ENCODE results near the gene AFF1.
"Not testable (repeated sequence)": the region's sequence is repeated elsewhere in the genome, so short reads cannot be mapped to it uniquely, and the experiment has no call there.

Gene AFF1

DNA sequence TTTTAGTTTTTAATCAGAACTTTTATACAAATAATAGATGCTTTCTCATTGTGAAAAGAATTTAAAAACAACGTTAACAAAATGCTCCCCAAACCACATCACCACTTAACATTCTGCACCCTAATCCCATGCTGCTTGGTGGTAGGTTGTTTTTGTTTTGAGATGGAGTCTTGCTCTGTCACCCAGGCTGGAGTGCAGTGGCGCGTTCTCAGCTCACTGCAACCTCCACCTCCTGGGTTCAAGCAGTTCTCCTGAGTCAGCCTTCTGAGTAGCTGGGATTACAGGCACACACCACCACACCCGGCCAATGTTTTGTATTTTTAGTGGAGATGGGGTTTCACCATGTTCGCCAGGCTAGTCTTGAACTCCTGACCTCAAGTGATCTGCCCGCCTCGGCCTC is 102.4 kb downstream of the AFF1 start:
- DNase-seq (ENCODE audit: low read depth), result not testable (repeated sequence)

DNA sequence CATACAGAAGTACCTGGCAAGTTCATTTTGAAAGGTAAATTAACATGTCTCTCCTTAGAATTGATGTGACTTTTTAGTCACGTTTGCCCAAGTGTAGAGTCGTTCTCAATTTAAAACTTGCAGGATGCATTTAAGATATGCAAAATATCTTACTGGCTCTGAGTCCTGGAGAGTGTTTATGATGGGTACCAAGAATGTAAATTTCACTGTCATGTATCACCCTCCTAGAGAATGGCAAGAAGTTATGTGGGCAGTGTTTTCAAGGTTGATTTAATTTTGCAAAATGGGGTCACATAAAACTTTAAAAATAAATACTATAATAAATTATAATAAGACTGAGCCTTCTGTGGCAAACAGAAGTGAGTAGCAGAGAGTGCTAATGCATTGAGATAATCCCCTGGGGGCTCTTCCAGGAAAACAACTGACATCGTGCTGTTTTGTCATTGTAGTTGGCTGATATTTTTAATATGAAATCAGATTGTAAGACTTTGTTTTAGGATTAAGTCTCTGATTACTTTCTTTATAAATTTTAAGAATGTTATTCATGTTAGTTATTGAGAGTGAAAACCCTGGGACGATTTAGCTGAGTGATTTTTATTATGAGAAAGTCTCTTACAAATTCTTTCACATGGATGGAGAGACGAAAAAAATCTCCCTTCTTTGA is 103.0 kb downstream of the AFF1 start:
- no peak for DNase-seq (ENCODE audit: low read depth)

DNA sequence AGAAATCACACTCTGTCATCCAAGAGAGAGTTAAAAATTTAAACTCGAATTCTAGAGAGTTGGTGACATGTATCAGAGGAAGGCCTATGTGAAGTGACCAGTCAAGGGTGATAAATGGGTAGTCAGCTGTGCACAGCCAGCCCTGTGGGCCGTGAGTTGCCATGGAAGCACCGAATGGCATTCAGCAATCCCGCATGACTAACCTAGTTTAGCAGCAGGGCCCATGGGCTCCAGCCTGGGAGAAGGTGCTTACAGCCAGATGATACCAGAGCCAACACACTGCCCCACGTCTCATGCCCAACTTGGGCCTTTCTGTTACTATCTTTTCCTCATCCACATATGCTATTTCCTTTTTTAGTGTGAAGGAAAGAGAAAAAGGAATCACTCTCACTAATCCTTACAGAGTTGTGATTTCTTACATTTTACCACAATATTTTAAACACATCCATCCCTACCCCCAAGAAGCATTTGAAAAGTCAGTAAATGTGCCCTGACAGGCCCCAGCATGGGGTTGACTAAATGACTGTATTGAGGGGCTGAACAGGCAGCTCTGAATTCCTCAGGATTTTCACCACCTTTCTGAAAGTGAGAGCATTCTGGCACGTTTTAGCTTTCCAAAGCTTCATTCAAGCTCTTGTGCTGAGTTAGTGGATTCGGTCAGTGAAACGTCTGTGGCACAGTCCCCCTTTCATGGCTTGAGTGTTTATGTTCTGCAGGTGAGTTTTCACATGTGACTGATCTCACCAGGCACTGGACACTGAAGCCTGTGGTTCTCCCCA is 104.2 kb downstream of the AFF1 start:
- DNase-seq (ENCODE audit: low read depth), result no peak

DNA sequence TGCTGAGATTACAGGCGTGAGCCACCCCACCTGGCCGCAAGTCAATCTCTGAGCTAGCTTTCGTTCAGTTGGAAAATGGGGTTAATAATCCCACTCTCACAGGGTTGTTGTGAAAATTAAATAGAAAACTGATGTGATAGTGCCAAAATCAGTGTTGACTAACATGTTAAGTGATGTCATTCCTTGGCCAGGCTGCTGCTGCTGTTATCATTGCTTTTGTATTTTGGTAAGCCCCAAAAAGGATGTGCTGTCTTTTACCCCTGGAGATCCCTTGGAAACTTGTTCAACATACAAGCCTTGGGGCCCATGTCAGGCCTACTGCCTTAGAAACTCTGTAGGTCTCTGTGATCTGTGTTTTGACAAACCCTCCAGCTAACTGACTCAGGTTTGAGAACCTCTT is 106.3 kb downstream of the AFF1 start:
- DNase-seq (ENCODE audit: low read depth), result no peak

DNA sequence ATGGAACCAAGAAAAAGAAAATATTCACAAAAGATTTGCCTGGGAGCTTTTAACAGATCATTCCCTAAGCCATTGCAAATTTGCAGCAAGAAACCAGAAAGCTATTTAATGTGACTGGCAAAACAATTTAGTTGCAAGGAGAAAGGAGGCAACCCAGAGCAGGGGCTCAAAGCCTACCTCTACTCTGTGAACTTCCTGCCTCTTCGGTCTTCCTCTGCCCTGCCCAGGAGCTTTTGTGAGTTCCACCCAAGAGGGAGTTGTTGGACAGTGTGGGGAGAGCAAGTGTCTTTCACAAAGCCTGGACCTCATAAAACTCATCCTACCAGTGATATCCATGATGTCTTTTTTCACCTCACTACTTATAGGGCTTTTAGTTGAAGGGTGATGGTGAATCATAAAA is 107.4 kb downstream of the AFF1 start:
- no peak for DNase-seq (ENCODE audit: low read depth)

DNA sequence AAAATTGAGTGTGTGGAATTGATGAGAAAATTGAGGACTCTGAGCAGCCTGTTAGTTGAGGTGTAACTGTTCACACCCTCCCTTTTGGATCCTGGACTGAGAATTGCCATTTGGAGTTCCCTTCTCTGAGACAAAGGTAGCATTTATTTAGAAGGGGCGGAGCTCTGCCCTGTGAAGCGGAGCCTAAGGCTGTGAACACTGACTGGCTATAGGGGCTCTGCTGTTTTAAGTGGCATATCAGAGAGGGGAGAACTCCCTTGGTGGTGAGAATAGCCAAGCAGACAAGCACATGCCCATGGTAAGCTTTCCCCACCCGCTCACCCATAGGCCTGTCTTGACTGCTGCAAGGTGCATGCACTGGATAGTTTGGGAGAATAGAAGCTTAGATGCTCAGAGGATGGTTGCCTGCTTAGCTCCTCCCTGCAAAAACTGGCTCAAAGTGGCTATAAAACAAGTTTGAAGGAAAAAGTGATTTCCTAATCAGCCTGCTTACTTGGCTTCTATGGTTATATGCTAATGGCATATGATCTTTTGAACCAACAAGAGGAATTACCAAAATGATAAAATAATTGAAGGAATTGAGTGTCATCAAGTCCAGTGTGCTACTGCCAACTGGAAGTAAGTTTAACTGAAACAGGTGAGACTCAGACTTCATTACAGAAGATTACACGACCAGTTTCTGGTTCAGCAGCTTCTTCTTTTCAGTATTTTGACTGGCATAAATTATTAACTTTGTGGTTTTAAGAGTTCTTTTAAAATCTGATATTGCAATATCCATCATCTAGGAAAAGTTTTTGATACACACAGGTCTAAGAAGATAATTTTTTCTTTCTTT is 108.4 kb downstream of the AFF1 start:
- no peak for DNase-seq (ENCODE audit: low read depth)

DNA sequence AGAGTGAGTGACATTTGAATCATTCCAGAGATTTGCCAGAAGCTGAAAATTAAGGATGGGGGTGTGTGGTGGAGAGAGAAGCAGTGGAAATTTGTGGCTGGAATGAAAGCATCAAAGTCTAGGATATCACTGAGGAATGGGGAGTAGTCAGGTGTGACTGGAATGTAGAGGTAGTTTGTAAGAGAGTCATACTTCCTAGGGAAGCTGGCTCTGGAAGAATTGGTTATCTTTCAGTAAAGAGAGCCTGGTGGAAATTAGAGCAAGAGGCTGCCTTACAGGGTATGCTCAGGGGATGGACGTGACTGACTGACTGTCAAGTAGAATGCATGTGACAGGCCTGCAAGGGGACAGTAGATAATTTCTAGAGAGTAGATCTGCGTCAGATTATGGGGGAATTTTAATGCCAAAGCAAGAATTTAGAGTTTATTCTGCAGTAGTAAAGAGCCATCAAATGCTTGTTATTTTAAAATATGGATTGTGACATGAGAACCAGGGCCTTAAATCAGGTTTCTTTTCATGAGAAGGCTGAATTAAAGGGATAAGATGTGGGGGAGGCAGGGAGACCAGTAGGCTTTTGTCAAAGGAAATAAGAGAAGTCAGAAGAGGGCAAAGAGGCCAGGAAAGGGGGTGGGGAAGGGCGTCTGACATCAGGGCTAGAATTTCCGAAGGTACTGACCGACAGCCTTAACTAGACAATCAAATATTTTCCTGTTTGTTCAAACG is 109.9 kb downstream of the AFF1 start:
- DNase-seq (ENCODE audit: low read depth), result no peak

DNA sequence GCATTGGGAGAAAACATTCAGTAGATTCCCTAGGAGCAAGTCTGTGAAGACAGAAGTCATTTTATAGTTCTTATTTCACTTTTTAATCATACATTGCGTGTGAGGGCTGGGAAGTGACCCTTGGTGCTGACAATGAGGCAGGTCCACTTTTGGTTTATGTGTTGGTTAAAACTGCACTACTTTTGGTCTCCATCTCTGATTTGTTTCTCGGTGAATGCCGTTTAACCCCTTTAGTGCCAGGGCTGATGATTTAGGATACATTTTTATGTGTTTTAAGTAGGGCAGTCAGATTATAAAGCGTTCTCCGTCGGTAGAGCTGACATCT is 110.4 kb downstream of the AFF1 start:
- no peak for DNase-seq (ENCODE audit: low read depth)

DNA sequence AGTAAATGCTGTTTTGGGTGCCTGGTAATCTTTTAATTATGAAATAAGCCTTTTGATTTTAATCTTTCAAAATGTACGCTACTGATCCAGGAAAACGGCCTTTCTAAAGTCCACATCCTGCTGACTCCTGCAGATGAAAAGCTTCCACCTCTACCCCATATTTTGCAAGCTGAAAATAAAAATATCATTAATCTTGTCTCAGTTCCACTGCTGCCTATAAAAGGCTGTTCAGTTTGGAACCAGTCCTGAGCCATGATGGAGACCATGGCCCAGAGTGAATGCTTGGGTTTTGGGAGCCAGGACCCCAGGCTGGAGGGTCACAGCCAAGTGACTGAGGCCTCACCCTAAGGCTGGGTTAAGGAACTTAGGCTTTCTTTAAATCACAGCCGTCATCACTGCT is 110.8 kb downstream of the AFF1 start:
- no peak for DNase-seq (ENCODE audit: low read depth)

DNA sequence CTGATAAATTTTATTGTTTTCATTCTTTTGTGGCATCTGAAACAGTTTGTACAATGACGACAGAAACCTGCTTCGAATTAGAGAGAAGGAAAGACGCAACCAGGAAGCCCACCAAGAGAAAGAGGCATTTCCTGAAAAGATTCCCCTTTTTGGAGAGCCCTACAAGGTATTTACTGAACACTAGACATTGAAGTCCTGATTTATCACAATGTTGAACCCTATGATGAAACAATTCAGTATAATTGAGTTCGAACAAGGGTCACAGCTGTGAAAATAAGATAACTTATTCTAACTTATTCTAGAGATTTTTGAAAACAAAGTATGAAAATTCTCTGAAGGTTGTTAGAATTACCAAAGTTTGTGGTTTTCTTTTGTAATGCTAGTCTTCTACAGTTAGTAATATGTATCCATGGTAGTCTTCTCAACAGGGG is 111.3 kb downstream of the AFF1 start:
- no peak for DNase-seq (ENCODE audit: low read depth)

DNA sequence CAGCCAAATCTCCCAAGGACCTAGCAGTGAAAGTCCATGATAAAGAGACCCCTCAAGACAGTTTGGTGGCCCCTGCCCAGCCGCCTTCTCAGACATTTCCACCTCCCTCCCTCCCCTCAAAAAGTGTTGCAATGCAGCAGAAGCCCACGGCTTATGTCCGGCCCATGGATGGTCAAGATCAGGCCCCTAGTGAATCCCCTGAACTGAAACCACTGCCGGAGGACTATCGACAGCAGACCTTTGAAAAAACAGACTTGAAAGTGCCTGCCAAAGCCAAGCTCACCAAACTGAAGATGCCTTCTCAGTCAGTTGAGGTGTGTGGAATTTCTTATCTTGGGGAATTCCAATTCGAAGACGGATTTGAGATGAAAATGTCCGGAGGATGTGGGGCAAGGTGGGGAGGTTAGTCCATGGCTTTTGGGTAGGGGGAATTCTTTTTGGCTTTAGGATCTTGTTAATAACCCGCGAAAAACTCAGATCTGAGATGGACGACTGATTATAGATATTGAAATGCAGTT is 112.5 kb downstream of the AFF1 start:
- DNase-seq (ENCODE audit: low read depth), result no peak

DNA sequence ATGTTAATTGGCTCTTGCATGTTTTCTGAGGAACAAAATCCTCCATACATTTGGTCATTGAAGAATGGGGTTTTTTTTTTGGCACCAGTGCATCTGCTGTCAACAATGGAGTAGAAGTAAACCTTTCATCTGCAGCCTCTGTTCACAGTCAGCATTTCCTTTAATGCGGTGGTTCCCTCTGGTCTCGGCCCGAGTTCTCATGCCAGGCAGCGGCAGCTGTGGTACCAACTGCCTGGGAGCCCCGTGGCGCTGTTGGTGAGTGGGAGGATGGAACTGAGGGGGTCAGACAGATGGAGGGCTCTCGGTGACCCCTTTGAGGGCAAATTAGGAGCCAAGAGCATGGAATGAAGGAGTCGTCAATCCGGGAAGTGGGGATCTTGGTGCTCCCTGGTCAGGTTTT is 114.7 kb downstream of the AFF1 start:
- DNase-seq (ENCODE audit: low read depth), result no peak

DNA sequence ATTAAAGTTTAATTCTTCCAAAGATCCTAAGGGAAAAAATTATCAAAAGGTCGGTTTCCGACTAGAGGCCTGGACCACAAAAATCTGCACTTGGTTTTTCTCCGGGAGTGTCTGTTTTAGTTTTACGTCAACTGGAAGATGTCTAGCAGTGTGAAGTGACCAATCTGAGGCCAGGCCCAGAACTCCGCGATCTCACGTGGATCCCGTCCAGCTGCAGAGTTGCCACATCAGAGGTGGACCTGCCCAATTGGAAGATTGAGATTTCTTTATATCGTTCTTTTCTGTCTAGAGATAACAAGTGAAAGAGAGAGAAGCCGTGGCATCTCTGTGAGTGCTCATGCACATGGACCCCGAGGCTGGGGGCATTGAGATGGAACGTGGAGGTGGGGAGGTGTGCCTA is 115.8 kb downstream of the AFF1 start:
- no peak for DNase-seq (ENCODE audit: low read depth)

DNA sequence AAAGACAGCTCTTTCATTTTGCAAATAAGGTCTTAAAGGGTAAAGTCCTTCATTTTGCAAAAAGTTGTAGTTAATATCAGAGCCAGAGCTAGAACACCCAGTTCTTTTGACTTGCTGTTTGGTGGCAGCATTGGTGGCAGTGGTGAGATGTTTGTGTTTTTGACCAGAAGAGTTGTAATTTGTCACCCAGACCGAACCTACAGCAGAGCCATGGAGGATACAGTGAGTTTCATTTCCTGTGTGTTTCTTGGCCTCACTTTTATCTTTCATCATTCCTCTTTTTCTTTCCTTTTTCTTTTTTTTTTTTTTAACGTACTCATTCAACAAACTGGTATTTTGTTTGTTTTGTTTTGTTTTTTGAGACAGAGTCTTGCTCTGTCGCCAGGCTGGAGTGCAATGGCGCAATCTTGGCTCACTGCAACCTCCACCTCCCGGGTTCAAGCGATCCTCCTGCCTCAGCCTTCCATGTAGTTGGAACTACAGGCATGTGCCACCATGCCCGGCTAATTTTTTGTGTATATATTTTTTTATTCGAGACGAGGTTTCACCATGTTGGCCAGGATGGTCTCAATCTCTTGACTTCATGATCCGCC is 116.4 kb downstream of the AFF1 start:
- DNase-seq (ENCODE audit: low read depth), result no peak

DNA sequence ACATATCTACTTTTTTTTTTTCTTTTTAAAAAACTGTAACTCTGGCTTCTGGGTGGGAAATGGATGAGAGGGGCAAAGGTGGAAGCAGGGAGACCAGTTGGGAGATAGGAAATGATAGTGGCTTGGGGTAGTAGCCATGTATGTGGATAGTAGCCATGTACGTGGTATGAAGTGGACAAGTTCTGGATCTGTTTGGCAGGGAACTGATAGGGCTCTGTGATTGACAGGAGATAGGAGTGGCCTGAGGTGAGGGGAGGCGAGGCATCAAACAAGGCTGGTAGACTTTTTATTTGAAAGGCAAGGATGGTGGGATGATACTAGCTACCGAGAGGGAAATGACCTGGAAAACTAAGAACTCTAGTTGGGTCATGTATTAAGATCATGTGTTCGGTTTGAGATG is 117.8 kb downstream of the AFF1 start:
- no peak for DNase-seq (ENCODE audit: low read depth)

DNA sequence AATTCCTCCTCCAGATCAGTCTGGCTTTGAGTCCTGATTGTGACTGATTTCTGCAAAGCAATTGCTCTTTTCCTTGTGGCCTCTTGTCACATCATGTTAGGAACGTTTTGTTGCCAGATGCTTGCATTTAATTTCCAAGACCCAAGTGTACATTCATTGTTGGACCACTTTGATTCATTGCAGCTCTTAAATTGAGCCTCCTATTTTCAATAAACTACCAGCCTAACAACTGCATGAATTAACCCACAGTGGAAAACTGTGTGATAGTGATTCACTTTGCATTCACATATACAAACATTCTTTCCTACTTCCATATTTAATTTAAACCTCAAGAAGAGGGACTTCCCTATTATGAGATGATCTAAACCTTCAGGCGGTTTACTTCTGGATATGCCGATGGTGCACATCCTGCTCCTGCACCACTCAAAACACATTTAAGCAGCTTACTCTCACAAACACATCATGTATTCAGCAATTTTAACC is 118.4 kb downstream of the AFF1 start:
- DNase-seq (ENCODE audit: low read depth), result no peak

DNA sequence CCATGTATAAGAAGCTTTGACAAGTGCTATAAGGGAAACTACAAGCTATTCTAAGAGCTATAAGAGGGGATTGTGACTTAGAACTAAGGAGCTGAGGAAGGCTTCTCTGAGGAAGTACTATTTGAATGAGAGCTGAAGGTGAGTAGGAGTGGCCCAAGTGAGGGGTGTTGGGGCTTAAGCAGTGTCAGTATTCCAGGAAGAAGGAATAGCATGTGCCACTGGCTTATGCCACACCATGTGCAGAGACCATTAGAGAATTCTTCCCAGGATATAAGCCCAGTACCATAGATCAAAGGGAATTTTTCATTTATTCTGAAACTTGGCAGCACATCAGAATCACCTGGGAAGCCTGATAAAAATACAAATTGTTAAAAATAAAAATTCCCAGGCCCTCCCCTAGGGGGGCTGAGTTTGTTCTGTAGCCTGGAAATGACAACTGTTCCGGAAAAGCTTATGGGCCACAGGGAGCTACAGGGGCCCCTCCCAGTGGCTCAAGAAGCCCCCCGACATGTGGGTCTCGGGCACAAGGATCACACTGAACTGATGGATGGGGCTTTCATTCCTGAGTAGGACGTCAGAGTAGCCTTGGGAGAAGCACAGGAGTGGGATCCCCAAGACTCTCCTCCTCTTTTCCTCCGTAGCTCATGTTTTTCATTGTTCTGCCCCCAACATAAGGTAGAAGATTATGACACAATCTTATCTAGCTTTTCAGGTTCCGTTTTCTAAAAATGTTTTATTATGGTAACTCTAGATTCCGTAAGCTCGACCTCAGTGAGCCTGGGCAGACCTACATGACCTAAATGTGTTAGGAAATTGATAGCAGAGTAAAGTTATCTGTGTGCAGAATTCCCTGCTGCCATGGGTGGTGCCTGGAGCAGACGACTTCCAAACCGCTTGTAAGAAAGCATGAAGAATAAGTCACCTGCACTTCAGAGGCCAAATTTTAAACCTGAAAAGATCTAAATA is 119.3 kb downstream of the AFF1 start:
- DNase-seq (ENCODE audit: low read depth), result no peak

DNA sequence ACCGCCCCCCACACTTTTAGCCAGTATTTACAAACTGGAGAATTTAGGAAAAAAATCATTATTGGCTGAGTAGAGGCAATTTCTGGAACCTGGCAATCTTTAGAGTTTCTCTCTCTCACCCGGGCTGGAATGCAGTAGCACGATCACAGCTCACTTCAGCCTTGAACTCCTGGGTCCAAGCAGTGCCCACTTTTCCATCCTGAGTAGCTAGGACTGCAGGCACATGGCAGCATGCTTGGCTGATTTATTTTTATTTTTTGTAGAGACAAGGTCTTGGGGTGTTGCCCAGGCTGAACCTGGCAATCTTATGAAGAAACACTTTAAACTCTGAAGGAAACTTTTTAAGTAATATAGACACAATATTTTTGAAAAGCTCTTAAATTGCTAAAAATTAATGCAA is 120.1 kb downstream of the AFF1 start:
- DNase-seq (ENCODE audit: low read depth), result no peak

DNA sequence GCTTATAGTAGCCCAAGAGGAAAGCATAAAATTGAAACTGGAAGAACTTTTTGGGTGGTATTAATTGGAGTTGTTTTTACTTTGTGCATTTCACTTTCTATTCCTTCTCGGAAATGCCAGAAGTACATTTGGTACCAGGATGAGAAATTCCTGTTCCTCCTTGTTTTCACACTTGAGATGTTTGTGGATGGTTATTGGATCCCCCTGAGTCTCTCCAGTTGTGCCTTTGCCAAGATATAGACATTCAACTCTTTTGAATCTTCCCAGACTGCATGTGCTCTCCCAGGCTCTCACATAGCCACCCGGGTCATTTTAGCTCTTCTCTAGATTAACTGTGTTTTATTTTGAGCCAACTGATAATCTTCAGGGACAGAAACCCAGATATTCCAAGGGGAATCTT is 120.5 kb downstream of the AFF1 start:
- DNase-seq (ENCODE audit: low read depth), result no peak

DNA sequence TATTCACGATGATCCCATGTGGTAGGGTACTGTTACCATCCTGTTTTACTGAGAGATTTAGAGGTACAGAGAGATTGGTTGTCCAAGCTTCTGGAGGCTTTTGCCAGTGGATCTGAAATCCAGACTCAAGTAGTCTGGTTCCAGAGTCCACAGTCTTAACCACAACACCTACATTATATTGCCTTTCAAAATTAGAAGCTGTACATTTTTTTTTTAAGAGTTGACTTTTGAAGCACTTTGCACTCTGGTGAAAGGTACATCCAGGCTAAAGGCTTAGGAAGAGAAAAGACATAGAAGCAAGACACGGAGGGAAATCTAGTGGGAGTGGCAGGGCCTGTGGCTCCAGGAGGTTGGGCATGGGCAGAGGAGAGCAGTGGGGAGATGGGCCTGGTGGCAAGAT is 122.1 kb downstream of the AFF1 start:
- no peak for DNase-seq (ENCODE audit: low read depth)

All from stimulated activated CD8-positive, alpha-beta memory T cell treated with anti-CD3 and anti-CD28 coated beads, Interleukin-12 subunit alpha, Interleukin-12 subunit beta, amount 100 ng/mL, for 1 hour (primary cell).